Activated CD4-positive, alpha-beta T cell treated with anti-CD3 and anti-CD28 coated beads for 48 hours (primary cell): ENCODE measurements around the gene HSPB2.
"Not testable (repeated sequence)": the region's sequence is repeated elsewhere in the genome, so short reads cannot be mapped to it uniquely, and the experiment has no call there.

Experiments
- DNase-seq: peaks from one replicate; pipeline ENCODE4 v3.0.0-alpha.2; 2020

Gene HSPB2

DNA sequence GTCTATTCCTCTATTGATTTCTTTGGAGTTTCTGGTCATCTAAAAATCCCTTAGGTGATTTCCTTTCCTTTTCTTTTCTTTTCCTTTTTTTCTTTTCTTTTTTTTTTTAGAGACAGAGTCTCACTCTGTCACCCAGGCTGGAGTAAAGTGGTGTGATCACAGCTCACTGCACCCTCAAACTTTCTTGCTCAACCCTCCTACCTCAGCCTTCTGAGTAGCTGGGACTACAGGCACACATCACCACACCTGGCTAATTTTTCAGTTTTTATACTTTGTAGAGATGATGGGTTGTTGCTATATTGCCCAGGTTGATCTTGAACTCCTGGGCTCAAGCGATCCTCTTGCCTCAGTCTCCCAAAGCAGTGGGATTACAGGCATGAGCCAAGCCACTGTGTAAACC lies 4.2 kb downstream of the HSPB2 start:
- DNase-seq, result no peak

DNA sequence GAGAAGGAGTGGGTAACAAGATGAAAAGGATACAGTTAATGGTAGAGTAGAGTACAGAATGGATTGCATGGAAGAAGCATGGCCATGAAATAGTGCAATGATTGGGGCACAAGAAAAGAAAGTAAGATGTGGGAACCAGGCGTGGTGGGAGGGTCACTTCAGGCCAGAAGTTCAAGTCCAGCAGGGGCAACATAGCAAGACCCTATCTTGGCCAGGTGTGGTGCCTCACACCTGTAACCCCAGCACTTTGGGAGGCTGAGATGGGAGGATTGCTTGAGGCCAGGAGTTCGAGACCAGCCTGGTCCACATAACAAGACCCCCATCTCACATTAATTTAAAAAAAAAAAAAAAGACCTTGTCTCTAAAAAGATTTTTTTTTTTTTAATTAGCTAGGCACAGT lies 4.8 kb downstream of the HSPB2 start:
- DNase-seq, result no peak

DNA sequence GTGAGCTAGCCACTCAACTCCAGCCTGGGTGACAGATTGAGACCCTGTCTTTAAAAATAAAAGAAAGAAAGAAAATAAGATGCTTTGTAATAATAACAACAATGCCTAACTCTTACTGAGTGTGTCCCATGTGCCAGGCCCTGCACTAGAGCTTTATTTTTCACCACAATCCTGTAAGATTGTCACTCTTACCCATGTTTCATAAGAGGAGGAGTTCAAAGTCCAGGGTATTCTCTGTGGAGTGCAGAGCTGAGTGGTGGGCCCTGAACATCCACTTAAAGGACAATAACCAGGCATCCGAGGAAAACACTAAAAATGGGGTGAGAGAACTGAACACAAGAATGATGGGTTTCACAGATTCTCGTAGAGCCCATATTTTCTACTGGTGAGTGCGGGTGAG lies 5.3 kb downstream of the HSPB2 start:
- DNase-seq, result no peak

DNA sequence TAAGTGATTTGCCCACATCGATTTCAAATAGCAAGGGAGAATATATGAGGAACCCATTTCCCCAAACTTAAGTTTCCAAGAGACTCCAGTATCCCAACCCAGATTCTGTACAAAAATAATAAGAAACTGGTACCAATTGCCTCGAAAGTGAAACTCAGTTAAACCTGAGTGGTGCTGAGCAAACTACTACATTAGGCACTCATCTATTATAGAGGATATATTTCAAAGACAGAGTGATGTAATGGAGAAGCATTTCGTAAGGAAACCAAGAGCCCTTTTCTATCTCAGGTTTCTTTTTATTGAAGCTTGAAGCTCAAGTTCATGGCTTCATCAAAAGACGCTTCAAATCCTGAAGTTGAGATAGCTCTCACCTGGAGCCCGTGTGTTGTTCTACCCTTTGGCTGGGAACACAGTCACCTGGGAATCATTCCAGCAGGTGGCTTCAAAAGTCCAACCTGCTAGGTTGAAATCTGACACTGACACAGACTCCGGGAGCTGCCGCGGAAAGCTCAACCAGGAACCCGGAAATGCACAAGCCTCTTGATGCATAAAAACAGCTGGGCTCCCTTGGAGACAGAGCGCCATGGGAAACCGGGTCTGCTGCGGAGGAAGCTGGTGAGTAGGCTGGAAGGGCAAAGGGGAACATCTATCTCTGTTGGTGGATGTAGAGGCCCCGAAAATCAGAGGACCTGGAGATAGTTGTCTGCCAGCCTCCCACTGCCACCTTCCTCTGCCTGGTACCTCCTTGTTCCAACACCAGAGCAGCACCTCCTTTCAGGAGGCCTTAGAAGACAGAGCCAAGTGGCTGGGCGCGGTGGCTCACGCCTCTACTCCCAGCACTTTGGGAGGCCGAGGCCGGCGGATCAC lies 6.1 kb downstream of the HSPB2 start, which contains the start of gene C11orf52:
Gene C11orf52, plus strand, starts transcription at position 524 of the 867 bp plus-strand sequence. Its CDS starts 60 bp downstream, at position 584.
- DNase-seq, result no peak

DNA sequence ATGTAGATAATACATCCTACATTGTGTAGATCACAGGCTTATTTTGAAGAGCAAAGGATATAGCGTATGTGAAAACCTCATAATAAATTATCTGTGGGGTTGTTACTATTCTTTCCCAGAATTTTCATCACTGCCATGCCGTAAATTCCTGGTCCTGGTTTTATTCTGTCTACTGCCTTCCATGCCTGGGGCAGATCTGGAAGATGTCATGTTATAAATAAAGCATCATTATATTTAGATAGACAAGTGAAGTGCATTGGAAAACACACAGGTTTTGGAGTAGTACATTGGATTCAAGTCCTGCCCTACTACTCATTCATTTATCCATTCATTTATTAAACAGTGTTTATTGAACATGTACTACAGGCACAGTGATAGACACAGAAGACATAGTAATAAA lies 8.4 kb downstream of the HSPB2 start:
- no peak for DNase-seq

DNA sequence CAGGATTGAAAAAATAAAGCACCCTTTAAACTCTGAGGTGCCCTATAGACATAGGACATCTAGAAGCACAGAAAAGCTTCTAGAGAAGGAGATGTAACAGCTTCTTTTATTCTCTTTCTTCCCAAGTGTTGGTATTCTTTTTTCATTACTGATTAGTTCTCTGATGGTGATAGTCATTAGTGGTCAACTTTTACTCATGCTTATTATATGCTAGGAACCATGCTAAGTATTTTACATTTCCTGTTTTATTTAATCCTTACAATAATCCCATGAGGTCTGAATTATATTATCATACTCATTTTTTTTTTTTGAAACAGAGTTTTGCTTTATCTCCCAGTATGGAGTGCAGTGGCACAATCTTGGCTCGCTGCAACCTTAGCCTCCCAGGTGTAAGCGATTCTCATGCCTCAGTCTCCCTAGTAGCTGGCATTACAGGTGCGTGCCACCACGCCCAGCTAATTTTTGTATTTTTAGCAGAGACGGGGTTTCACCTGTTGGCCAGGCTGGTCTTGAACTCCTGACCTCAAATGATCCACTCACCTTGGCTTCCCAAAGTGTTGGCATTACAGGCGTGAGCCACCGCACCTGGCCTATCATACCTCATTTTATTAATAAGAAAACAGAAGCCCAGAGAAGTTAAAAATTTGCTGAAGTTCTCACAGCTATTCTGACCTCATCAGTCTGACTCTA lies 9.2 kb downstream of the HSPB2 start:
- DNase-seq, result no peak

DNA sequence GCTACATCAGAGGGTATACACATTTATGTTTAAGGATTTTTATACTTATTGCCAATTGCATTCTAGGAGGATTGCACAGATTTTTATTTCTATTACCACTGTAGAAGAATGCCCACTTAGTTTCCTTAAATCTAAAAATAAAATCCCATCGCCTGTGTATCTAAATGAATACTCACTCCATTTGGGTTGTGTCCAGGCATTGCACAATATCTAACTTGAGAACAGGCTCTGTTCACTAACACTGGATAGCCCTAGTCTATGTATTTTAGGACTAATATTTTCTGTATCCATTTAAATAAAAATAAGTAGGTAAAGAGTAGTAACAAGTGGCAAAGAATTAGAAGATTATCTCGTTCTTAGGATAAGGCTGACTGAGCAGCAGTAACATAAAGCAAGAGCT lies 10.3 kb downstream of the HSPB2 start:
- DNase-seq, result no peak

DNA sequence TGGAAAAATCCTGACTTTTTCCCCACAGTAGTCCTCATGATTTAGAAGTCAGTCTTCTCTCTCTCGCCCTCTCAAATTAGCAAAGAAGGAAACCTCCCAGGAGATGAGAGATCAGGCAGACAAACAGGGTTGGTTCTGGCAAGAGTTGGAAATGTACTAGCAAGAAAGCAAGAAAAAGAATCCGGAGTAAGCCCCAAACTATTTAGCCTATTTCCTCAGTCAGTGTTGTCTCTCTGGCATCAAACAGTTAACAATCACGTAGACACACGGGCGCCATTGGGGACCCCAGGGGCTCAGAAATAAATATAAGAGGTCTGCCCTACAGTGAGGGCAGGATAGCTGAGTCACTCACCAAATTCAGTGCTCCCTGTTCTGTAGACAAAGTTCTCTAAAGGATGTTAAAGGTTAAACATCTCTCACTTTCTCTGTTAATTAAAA lies 10.8 kb downstream of the HSPB2 start:
- DNase-seq, result no peak

DNA sequence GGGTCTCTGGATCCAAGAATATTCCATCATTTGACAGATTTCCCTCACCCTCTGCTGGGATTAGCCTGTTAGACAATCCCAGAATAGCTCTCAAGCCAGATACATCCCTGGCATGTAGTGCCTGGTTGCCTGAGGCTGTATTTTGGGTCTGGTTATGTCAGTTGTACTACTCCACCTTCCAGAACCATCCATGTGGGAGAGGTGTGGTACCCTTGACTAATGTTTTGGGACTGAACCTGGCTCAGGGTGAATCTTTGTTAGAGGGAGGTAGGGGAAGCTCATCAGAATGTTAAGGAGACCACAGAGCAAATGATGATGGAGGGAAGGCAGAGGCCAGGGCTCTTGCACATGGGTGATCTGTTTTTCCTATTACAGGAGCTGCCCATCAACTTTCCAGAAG lies 11.4 kb downstream of the HSPB2 start:
- DNase-seq, result no peak

DNA sequence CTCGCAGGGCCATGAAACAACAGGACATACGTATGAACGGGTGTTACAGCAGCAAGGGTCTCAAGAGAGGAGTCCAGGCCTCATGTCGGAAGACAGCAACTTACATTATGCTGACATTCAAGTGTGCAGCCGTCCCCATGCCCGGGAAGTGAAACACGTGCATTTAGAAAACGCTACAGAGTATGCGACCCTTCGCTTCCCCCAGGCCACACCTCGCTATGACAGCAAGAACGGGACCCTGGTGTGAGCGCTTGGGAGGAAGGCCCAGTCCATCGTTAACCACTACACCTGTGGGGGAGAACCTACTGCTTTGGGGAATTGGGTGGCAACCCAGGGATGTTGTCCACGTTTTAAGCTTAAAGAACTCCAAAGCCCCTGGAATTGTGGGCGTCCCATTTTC lies 13.4 kb downstream of the HSPB2 start:
- no peak for DNase-seq

DNA sequence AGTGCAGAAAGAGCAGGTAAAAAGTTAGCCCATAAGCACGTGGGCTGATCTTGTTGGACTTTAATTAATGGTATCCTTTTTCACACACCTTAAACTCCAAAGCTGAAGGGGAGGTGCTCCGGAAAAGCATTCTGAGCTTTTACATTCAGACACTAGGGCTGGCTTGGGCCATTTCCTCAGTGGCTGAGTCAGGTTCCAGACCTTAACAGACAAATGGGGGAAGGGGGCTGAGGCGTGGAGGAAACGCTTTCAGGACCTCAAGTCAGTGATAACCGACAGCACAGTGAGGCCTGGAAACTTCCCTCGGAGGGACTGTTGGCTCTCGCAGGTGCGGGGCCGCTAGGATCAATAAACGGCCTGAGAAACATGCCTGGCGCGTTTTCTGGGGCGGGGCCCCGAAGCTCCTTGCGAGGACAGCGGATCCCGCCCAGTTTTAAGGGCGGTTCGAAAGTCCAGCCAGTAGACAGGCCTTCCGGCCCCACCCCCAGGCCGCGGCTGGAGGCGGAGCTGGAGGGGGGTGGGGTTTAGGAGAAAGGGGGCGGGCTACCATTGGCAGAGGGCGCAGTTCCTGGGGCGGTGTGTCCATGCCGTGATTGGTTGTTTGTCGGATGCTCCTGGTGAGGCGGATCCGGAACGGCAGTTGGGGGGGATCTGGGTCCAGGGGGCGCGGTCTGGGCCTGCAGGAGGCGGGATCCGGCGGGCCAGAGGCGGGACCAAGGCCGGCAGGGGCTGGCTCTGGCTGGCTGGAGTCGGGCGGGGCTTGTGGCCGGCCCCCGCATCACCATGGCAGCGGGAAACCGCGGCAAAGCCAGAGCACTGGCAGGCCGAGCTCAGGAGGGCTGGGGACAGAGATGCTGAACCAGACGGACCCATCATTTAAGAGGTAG lies 14.2 kb downstream of the HSPB2 start:
- peak; percentile 96 for DNase-seq

DNA sequence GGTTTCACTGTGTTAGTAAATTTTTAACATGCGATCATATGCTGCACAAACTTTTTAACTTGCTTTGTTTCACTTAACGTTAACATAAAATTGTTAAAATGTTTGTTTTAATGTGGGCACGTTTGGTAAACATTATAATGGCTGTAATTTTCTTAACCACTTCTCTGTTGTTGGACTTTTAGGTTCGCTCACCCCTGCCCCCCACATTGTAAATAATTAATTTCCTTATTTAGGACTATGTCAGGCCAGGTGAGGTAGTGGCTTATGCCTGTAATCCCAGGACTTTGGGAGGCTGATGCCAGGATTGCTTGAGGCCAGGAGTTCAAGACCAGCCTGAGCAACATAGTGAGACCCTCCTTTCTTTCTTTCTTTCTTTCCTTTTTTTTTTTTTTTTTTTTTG lies 17.9 kb downstream of the HSPB2 start:
- no peak for DNase-seq

DNA sequence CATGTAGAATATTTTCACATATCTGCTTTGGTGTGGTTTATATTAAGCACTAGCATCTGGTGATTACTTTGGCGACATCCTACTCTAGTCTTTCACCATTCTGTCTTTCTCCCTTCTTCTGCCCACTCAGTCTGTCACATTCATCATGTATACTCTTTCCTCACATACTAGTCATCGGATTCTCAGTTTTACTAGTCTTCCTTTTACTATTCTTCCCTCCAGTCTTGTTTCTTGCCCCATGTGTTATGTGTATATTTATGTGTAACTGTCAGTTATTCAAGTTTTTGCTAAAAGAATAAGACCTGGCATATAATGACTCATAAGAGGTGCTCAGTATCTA lies 20.0 kb downstream of the HSPB2 start:
- no peak for DNase-seq

DNA sequence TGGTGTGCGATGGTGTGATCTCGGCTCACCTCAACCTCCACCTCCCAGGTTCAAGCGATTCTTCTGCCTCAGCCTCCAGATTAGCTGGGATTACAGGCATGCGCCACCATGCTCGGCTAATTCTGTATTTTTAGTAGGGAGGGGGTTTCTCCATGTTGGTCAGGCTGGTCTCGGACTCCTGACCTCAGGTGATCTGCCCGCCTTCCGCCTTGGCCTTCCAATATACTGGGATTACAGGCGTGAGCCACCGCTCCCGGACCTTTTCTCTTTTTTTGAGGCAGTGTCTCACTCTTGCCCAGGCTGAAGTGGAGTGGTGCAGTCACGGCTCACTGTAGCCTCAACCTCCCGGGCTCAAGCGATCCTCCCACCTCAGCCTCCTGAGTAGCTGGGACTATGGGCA lies 20.6 kb downstream of the HSPB2 start:
- not testable (repeated sequence) for DNase-seq

DNA sequence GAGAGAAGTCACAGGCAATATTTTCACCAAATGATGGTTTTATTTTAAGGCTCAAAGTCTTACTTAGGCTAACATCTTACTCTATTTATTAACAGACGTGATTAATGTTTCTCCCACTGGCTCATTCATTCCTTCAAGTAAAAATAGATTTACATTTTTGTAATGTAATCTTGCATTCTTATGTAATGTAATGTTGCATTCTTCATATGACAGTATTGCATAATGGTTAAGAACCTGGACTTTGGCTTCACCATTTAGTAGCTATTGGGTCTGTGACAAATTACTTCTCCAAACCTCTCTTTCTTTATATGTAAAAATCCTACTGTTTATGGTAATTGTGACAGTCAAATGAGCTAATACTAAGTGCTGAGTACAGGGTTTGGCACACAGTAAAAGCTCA lies 21.3 kb downstream of the HSPB2 start:
- DNase-seq, result no peak

DNA sequence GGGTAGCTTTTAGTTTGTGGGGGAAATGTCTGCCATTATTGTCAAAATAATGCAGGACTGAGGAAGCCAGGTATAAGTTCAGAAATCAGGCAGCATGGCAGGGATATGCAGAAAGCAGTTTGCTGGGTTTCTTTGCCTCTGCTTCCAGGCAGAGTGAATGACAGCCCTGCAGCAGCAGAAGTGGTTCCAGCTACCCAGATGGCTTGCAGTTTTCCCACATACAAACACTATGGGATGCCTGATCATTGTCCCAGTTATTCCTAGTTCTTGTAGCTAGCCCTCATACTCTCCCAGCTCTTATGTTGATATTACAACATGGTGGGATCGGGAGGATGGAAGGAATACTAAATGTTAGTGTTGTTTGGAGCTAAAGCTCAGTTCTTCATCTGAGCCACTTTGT lies 21.8 kb downstream of the HSPB2 start:
- no peak for DNase-seq

DNA sequence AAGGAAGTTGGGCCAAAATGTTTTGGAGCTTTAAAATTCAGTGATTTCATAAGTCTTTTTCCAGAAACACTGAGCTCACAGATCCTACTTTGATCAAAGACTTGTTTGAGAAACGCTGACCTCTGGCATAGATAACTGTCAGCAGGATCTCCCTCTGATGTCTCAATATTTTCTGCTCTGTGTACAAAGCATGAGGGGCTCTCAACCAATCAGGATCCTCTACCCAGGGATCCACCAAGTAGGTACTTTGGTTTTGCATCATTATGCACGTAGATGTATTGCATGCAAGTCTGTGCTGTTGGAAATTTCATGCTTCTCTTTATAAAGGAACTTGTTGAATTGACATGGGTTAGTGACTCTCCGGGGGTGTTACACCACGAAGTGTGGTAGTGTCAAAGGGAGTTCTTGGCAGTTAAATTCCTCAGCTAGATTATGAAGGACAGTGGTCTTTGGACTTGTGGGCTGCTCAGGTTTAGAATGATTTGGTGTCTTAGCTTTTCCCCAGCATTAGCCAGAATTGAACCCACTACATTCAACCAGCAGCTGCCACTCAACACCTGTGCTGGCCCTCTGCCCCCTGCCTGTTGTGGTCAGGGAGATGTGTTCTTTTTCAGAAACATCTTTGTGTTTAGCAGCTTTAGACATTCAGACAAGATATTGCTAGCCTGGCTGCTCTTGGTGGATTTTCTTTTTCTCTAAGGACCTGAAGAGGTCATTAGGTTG lies 22.9 kb downstream of the HSPB2 start:
- no peak for DNase-seq

DNA sequence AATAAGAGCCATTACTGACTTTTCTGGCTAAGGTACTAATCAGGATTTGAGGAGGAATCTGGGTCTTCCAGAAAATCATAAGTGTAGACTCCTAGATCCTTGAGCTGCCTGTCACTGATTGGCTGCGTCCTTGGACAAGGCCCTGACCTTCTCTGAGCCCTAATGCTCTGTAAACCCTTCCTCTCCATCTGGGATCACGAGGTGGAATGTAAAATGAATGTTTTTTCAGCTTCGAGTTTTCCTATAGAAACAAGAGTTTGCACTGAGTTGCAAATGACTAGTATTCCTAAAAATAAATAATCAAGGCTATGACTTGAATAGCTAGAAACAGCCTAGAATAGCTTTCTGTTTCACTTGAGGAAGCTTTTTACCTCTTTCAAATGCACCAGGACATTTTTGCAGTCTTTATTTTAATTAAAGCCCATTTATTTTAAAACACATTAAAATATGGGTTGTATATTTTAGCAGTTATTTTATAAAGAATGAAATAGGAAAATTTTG lies 23.6 kb downstream of the HSPB2 start:
- DNase-seq, result no peak

DNA sequence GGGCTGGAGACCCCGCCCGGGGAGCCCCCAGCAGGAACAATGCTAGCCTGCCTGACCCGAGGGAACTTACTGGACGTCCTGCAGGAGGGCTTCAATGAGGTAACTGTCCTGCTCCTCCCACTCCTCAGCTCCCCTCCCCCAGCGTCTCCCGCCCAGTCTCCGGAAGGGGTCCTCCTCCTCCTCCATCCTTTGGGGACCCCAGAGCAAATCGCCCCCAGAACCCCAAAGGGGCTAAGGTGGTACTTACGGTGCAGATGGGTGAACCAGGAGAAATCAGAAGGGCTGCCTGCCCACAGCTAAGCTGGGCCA lies 24.9 kb downstream of the HSPB2 start:
- no peak for DNase-seq

DNA sequence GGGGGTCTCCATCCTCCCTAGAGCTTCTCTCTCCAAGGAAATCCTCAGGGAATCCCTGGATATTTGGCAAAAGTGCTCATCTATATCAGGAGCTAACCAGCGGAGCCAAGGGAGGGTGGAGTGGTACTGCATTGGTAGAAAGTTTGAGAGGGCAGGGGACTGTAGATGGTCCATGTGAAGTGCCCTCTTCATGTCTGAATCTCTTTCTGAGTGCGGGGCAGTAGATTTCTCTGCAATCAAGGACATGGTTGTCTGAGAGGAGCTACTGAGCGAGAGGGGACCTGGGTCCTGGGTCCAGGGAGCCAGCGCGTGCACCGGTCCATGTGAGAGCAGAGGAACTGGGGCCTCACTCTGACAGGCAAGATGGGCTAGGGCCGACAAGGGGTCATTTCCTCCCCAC lies 25.3 kb downstream of the HSPB2 start:
- no peak for DNase-seq

DNA sequence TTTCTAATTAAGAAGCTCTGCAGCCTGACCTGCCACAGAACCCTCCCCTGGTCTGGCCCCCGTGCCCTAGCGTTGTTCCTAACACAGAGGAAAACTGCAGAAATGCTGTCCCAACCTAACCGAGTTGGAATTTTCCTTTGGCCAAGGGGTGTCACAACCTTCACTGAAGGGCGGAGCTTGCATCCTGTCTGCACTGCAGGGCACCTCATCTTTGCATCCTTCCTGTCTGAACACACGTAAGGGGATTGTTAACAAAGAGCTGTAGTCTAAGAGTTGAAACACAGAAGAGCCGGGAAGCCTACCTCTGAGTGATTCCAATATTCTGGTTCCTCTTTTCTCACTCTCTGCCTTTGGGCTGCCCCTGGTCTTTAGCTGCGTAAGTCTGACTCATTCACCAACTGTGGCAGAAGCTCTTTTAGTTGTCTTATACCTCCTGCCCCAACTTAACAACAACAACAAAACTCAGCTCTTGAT lies 26.2 kb downstream of the HSPB2 start:
- peak; percentile 53 for DNase-seq

DNA sequence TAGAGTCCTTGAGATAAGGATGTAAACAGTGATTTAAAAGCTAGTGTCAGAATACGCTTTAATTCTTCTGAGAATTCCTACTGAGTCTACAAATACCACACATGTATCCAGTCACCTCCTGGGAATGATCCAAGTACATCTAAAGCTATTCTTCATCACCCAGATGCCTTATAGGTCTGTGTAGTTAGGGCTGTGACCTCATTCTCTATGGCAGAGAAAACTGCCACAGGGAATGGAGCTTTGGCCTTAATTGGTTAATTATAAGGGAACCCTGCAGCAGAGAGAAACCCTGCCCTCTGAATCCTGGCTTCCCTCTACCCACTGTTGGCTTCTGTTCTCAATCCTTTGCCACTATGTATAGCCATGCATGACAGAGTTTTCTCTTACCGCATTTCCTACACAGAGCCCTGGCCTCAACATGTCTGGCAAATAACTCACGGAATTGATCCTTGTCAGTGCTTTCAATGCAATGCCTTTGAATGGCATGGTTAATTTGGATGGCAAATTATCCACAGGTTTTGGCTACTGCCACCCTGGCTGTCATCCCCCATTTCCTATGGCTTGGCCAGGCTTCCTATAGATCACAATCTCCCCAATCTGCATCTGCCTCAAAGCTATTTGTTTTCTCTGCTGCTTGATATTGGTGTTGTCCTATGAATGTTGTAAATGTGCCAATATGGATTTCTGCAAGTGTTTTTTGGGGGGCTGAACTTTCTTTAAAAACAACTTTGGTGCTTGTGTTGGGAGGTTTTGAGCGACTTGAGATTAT lies 27.5 kb downstream of the HSPB2 start:
- DNase-seq, result no peak
